HG02885 (cell line): ENCODE data around the gene TEK.

ENCODE experiments used
- ATAC-seq: cut with Tn5 transposase; IDR thresholded peaks from one replicate; pipeline ENCODE4 v1.9.1; 2021; ENCODE audit warnings: mild to moderate bottlenecking; ENCODE audit not compliant: unreplicated experiment, poor library complexity

Gene TEK

DNA sequence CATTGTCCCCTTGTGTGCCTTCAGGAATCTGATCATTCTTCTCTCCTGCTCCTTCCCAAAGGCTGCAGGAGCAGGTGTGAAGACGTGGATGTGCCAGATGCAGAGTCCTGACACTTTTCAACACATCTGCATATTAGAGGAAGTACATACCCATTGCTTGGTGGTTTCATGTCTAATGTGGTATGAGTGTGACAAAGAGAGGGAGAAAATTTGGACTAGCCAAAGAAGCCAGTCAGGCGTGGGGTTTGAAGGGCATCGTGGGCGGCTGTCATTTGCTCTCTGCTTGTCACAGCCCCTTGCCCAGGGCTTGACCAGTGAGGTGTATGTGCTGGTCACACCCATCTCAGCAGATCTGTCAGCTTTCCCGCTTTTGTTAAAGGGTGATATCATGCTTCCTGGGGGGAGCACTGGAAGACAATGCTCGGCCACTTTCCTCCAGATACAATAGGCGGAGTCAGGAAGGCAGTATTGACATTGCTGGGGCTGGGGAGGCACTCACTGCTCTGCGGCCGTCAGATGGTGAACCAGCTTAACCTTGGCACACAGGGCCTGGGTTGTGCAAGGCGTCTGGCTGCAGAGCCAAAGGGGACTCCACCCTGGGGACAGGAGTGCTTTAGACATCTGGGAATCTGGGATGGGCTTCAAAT lies 8.6 kb downstream of the TEK start:
- ATAC-seq, result no peak

DNA sequence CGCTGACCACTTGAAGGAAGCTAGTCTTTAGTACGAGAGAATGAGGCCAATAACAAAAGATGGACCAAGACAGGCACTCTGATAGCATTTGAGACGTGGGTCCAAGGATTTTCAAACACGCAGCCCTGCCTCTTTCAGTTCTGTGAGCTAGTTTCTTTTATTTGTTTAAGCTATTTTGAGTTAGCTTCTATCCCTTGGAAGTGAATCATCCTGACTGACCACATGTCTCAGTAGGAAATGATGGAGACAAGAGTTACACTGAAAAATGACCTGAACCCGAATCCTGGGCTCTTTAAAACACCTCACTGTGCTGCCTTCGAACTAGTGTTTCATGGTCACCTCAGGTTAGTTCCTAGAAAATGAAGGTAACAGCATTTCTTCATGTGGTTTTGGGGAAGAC lies 9.9 kb downstream of the TEK start:
- ATAC-seq, result no peak

DNA sequence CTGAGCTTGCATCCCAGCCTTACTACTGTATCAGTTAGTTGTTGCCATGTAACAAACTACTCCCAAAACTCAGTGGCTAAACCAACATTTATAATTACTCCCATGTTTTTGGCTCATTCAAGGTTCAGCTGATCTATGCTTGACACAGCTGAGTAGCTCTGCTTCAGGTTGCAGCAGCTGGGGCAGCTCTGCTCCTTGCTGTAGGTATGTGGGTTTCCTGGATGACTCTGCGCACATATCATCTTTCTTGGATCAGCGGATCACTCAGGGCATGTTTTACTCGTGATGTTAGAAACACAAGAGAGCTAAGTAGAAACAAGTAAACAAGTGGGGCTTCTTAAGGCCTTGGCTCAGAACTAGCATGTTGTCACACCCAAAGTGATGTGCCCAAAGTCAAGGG lies 15.1 kb downstream of the TEK start:
- ATAC-seq, result no peak

DNA sequence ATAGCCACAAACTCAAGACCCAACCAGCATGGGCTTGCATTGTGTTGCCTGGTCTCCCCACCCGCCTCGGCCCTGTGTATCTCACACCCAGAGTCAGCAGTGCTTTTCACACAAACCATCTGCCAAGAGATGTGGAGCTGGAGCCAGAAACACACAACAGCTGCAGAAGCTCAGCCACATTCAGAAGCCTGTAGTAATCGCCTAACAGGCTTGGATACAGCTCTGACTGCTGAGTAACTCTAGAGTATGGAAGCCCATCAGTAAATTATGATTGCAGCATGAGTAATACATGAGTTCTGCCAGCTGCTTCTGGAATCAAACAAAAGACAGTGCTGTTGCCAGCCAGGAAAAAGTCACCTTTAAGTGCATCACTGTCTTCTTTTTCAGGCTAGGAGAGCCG lies 16.0 kb downstream of the TEK start:
- no peak for ATAC-seq

DNA sequence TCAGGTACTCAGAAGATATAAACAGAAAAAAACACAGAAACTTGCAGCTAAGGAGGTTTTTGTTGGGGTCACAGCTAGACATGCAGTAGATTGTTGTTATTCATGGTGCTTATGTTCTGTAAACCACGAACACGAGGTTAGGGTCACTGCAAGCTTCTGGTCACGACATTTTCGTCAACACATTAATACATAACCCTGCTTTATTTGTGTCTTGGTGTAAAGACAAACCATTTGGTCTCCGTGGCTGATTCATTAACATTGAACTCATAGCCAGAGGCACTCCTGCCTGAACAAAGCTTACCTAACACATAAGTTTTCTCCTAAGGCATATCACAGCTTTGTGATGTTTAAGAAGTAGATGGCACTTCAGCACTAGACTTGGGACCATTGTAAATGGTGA lies 16.9 kb downstream of the TEK start:
- no peak for ATAC-seq

DNA sequence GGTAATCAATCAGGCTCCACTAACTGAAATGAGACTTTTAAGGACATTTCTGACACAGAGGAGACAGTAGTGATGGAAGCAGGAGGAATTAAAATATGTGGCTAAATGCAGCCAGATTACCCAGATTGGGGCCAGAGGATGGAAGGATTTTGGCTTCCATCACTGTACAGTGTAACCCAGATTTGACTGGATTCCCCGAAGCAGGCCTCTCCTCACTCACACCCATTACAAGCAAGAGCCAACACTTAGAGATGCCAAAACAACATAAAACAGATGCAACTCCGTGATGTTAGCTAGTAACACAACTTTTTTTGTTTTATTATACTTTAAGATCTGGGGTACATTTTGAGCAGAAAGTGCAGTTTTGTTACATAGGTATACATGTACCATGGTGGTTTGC lies 17.6 kb downstream of the TEK start:
- ATAC-seq, result no peak

DNA sequence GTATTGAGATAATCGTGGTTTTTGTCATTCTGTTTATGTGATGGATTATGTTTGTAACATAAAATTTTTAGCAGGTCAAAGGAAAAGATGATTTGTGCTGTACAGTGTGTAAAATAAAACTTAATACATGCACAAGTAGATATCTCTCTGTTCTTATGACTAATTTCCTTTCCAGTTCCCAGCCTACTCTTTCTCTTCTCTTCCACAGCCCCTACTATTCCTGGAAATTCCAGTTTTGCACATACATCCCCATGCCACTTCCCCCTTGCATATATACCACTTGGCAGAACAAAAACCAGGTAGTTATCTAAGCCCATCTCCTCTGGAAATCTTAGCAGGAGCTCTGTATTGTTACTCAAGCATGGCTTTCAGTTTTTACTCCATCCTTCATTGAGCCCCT lies 20.2 kb downstream of the TEK start:
- no peak for ATAC-seq

DNA sequence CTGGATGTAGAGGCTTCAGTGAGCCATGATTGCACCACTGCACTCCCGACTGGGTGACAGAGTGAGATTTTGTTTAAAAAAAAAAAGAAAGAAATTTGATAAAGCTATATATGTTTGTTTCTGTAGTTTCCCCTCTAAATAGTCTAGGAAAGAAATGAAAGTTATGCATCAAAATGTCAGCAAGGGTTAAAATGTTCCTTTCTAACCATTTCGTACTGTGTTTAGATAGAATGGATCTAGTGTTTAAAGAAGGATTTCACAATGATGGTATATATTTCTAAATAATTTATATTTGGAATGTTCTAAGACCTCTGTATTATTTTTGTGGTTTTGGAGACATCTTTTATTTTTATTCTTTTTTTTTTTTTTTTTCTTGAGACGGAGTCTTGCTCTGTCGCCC lies 22.7 kb downstream of the TEK start:
- ATAC-seq, result no peak

DNA sequence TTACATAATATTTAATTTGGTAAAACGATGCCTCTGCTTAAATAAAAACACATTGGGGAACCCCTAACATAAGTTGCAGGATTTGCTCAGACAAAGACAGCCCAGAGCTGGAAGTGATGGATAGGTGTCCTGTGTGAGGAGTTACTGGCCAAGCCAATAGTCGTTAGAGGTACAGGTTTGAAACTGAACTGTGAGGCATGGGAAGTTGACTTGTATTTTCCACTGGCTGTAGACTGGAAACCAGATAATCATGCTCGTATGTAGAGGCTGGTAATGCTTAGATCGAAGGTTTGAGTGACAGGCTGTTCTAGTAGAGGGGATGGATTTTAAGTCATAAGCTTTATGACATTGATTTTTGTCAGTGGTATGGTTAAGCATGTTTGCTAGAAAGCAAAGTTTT lies 24.8 kb downstream of the TEK start:
- no peak for ATAC-seq

DNA sequence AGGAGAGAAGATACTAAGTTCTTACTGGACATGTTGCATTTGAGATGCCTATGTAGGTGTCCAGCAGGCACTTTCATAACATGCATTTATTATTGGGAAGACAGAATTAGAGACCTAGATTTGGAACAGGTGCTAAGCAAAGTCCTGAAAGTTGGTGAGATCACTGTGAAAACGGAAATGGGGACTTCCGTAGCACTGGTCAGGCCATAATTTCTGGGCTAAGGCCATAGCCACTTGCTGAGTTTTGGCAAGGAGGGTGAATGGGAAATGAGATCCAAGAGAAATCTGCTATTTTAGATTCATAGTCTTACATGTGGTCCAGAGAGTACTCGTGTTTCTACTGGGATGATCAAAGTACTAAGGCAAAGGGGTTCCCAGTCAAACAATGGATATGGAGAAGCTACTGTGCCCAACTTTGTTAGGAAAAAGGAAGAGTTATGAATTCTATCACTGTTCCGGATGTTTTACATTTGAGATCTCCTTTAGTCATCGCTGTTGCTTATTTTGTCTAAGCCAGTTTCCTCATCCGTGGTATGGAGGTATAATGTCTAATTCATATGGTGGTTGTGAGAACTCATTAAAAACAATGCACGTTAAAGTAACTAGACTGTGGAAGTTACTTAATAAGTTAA lies 33.4 kb downstream of the TEK start:
- no peak for ATAC-seq

DNA sequence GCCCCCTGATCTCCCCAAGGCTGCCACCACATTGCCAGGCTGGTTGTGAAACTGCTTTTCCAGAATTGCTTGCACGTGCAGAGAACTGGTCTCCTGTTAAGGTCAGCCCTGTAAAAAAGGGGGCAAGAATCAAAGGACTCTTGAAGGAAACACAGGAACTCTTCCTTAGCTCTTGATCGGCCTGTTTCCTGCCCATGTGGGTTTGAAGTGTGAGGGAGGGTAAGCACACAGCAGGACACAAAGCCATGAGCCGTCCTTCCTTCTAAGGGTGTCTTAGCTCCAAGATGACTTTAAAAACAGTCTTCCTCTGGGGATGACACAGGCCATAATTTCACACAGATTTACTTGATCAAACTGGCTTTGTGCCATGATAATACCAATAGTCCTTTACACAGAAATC lies 36.1 kb downstream of the TEK start:
- ATAC-seq, result no peak

DNA sequence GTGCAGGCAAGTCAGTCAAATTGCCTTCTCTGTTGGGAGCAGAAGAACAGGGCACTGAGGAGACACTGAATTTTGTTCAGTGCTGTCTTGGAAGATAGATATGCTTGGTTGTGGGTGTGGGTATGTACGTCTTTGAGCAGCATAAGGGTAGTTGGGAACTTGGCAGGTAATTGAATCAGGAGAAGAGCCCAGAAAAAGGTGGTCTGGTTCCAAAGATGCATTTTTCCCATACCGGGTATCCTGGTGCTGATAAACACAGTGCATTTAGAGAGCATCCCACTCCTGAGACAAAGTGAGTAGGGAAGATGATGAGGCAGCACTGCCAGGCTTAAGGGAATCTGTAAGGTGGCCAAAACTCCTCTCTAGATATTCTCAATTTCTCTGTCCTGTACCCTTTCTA lies 40.6 kb downstream of the TEK start:
- no peak for ATAC-seq

DNA sequence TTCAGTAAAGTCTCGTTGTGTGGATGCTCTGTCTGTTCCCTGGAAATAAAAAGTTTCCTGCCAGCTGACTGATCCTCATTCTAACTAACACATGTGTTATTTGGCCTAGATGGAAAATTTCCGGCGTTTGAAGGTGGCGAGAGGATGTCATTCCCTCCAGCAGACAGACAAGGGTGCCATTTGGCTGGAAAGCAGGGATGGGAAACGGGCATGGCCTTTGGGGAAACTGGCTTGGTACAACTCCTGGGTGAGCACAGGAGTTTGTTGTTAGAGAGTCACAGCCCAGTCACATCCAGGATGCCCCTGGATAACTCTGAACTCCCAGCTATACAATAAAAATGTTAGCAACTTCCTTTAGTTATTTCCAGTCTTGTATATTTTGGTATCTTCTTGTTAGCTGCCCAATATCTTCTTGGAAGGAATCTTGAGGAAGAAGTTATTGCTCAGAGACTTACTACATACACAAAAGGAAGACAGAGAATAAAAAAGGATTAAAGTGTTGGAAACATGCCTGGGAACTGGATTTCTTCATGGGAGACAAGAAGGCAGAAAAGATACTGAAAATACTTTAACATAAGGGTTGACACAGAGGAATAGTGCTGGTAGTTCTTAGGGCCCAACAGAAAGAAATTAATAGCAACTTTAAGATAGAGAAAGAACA lies 41.9 kb downstream of the TEK start:
- ATAC-seq, result no peak

DNA sequence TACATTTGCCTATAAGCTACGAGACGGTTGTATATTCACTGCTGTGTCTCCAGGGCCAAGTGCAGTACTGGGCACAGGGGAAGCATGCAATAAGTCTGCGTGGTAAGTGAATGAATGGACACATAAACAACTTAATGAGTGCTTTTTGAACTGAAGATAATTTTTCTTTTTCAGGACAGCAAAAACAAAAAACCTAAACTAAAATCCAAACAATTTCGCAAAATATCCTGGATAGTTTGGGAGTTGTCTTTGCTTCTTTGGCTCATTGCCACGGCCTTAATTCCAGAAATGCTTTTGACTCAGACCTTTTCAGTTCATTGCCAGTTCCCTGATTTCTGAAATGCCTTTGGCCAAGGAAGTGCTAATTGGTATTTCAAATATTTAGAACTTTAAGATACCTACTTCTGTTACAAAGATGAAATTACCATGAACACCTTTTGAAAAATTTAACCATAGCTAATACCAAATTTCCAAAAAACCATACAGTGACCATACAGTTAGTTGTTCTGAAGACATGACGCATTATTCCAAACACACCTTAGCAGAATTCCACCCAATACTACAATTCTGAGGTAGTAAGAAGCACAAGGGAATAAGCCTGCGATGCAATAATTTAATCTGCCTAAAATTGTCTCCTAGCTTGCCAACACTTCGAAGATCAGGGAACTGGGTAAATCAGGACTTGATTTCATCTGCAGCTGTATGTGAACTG lies 42.8 kb downstream of the TEK start:
- no peak for ATAC-seq

DNA sequence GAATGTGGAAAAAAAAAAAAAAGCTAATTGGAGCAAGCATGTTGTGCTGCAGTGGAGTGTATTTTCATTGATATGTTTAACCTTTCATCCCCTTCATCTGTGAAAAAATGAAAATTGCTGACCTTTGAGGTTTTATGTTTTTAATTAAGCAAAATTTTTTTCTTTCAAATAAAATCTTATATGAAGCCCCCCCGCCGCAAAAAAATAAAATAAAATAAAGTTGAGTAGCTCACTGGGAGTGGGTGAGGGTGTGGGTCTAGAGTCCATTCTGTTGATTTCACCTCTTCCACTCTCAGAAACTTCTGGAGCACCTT lies 43.3 kb downstream of the TEK start:
- no peak for ATAC-seq

DNA sequence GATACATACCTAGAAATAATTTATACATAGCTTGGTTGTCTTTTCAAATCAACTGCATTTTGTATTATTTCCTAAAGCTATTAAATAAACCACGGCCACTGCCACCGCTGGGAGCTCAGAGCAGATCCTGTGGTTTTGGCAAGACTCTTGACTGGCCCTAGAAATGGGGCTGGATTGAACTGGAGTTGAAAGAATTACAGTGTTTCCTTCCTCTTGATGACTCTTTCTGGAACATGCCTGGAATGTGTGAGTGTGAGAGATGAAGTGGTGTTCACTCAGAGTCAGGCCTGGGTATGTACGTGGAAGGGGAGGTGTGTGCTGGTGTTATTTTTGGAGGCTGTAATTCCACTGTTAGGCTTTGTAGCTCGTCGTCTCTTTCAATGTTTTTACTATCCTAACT lies 45.9 kb downstream of the TEK start:
- ATAC-seq, result no peak

DNA sequence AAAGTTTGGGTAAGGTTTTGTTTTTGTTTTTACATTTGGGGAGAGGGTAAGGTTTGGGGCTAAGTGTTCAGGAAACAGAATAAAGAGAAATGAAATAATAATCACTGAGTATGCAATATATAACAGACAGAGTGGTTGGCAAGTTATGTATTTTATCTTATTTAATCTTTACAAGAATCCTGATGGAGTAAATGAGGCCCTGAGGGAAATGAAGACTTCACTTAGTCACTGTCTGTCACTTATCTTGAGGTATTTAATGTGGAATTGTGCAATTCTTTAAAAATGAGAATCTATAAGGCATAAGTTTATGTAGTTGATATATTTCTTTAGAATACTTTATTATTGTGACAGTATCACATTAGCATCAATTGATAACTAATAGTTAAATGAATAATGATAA lies 48.1 kb downstream of the TEK start:
- ATAC-seq, result no peak

DNA sequence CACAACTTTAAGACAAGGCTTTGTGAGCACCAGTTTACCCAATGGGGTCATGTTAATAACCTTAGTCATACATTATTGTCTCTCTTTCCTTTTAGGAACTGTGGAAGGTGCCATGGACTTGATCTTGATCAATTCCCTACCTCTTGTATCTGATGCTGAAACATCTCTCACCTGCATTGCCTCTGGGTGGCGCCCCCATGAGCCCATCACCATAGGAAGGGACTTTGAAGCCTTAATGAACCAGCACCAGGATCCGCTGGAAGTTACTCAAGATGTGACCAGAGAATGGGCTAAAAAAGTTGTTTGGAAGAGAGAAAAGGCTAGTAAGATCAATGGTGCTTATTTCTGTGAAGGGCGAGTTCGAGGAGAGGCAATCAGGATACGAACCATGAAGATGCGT lies 48.7 kb downstream of the TEK start:
- no peak for ATAC-seq

DNA sequence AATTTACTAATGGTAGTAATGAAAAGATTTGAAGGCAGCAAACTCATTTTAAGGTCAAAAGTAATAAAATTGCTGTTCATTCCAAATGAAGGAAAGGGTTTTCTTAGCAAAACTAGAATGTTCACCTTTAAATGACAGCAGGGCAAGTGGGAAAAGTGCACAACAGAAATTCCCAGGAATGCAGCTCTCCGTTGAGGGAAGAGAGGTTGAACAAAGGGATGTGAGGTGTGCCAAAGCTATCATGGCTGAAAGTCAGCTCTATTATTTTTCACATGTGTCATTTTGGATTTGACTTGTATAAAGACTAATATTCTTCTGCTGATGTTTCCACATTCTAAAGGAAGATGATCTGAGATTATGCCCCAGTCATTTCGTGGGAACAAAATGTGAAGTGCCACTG lies 51.6 kb downstream of the TEK start:
- ATAC-seq, result no peak

DNA sequence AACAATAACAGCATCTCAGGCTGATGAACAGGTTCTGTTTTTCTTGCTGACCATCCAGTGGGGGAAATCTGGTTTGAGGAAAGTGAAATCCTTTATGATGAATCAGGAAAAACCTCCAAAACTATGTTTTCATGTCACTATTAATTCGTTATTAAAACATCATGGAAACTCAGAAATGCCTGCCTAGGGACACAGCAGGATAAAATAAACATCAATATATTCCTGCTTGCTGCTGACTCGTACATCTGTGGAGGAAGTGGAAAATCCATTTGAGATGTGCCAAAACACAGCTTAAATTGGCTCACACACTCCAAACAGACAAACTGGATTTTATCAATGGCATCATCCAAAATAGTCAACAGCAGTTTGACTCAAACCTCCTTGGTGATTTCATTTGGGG lies 53.0 kb downstream of the TEK start:
- no peak for ATAC-seq

DNA sequence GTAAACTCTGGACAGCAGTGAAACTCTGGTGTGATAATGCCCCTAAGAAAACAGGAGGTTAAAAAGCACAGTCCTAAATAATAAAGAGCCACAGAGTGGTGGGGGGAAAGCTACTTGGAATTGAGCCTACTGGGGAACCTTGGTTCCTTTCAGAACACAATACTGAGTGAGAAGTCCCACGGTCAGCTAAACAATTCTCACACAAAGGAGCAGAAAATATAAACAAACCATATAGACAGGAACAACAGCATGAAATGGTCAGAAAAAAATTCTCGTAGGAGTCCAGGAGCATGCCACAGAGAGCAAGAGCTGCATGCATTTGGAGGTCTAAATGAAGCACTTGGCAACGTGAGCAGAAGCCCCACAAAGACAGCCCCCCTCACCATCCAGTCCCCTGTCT lies 56.0 kb downstream of the TEK start:
- ATAC-seq, result no peak

DNA sequence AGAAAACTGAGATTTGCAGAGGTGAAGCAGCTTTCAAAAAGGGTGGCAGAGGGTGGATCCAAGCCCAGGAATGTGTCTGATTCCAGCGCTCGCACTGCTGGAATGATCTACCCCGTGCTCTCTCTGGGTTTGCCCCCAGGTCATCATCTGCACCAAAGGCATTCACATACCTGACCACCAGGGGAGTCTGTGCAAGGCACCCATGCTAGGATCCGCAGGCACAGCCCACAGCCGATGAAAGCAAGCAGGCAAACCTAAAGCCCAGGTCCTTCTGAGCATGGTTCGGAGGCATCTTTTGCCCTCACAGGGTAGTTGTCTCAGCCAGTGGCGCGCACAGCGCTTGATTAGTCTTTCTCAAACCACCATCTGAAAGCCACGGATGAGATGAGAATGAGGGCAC lies 56.6 kb downstream of the TEK start:
- ATAC-seq, result no peak
